Esophagus squamous epithelium (tissue), 5 donors: ENCODE results near the gene ARHGAP44. TPM values are rescaled to one million over a fixed set of nuclear protein-coding genes. Genes with fewer than 3 reads are reported as not detected.

Source experiments
- DNase-seq: peaks from one replicate; lab custom pipeline; 2025; lab: John Stamatoyannopoulos, UW
- H3K27ac ChIP-seq, 4 donors: fragments of 200-600 bp; sonication (generic); one replicate each; pipeline ENCODE4 v1.5.1; 2016 to 2019; ENCODE audit warnings: mild to moderate bottlenecking in 1 of 4
- H3K27me3 ChIP-seq, 4 donors: fragments of 200-600 bp; sonication (generic); 1 replicate in 3 of 4; 2 replicates in 1 of 4; pipeline versions ENCODE4 v1.5.1 to v1.6.0; 2017 to 2021; ENCODE audit warnings: antibody characterized with exemption in 1 of 4
- H3K36me3 ChIP-seq, 3 donors: fragments of 200-600 bp; sonication (generic); one replicate each; pipeline ENCODE4 v1.5.1; 2016 to 2019
- H3K4me1 ChIP-seq, 3 donors: fragments of 200-600 bp; sonication (generic); one replicate each; pipeline ENCODE4 v1.5.1; 2017 to 2019
- H3K4me3 ChIP-seq, 4 donors: fragments of 200-600 bp; sonication (generic); 1 replicate in 3 of 4; 2 replicates in 1 of 4; pipeline ENCODE4 v1.5.1; 2016 to 2019; ENCODE audit warnings: mild to moderate bottlenecking in 2 of 4, moderate library complexity in 1 of 4
- H3K9me3 ChIP-seq, 3 donors: fragments of 200-600 bp; sonication (generic); one replicate each; pipeline ENCODE4 v1.5.1; 2016 to 2019
- CTCF ChIP-seq, 6 experiments: fragments of 450-650 bp in 4 of 6; fragments of 200-600 bp in 2 of 6; sonication (generic) in 2 of 6; IDR thresholded peaks; one replicate each; pipeline ENCODE4 v1.5.1; 2016 to 2019; ENCODE audit warnings: antibody characterized with exemption in 6 of 6, mild to moderate bottlenecking in 4 of 6, moderate library complexity in 4 of 6
- POLR2A ChIP-seq, 4 donors: fragments of 450-650 bp; IDR thresholded peaks; one replicate each; pipeline ENCODE4 v1.6.1; 2017; ENCODE audit warnings: antibody characterized with exemption in 4 of 4, mild to moderate bottlenecking in 4 of 4, moderate library complexity in 3 of 4
- WGBS, 2 donors: methylation state at CpG; one replicate each; pipeline ENCODE4 v1.1.5; 2018; 5-methylcytosine and 5-hydroxymethylcytosine counted together
- intact Hi-C: fragments of 100-400 bp; cut with DNase I; formaldehyde crosslinking; loops from one replicate; pipeline ENCODE4 v1.15.0; 2022
- total RNA-seq, 4 donors: library from RNA; depleted of rRNA; stranded (reverse); fragments of >200 nt; gene quantifications; one replicate each; pipeline ENCODE4 v1.1.0, GENCODE V29; 2016
- donor health status: DM: yes; HTN: yes; CAD: no.

Gene ARHGAP44
- total RNA-seq, 4 donors from 2014 or later = 0.61 to 1.9 (median 0.89) TPM

DNA sequence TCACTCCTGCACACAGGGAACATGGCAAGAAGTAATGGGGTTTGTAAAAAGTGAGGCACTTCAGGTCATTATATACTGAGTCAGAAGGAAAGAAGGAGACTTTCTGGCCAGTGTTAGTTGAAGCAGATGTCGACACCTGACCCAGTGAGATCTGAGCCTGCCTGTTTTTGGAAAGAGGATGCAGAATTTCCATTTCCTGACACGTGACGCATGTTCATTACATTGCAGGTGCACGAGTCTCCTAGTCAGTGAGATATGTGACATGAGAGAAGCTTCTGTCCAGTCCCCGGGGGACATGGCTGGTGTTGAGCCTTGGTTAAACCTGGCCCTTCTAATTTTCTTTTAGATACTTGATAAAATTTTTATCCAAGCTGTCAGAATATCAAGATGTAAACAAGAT lies 166.2 kb downstream of the ARHGAP44 start:
- no peaks in the 10 kb centered on the region for H3K27me3 ChIP-seq
- no peak overlapping the region for H3K27ac ChIP-seq
- H3K4me3 ChIP-seq = no peak overlapping the region
- TF ChIP-seq CTCF (IDR thresholded peaks at IDR 0.05) (no peak), POLR2A (IDR thresholded peaks at IDR 0.05) (no peak)
- intact Hi-C loops = no loop called here
- no peak for DNase-seq
- 70 to 89% methylated on average over 5 of the region's 5 CpGs for WGBS, 2 donors
- peaks cover 0 to 19% (median 0%) of the 10 kb centered on the region in 3 donors for H3K36me3 ChIP-seq
- peaks cover 0 to 7% (median 0%) of the 10 kb centered on the region in 3 donors for H3K9me3 ChIP-seq
- no peaks in the 10 kb centered on the region for H3K4me1 ChIP-seq

DNA sequence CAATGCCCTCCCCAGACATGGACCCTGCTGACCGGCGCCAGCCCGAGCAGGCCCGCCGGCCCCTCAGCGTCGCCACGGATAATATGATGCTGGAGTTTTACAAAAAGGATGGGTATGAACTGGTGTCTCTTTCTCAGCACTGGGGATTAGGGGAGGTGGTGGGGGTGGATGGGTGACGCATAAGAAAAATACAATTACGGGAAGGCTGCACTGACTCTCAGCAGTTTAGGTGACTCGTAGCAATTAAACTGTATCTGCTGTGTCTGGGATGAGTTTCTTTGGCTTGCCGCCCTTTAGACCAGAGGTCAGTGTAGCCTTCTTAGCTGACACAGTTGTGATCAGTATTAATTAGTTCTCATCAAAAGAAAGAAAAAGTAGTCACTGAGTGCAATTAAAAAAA lies 169.5 kb downstream of the ARHGAP44 start:
- WGBS, 2 donors = 90 to 95% methylated on average over 9 to 12 of the region's 12 CpGs
- TF ChIP-seq CTCF (IDR thresholded peaks at IDR 0.05) (no peak), POLR2A (IDR thresholded peaks at IDR 0.05) (no peak)
- intact Hi-C loops = no loop called here
- peaks cover 0 to 7% (median 0%) of the 10 kb centered on the region in 3 donors for H3K9me3 ChIP-seq
- H3K27ac ChIP-seq = no peak overlapping the region
- no peak overlapping the region for H3K4me3 ChIP-seq
- H3K27me3 ChIP-seq = no peaks in the 10 kb centered on the region
- no peak for DNase-seq
- H3K36me3 ChIP-seq = peaks cover 0 to 19% (median 0%) of the 10 kb centered on the region in 3 donors
- H3K4me1 ChIP-seq = no peaks in the 10 kb centered on the region

GRCh38 chr17:12959441-12959840 lies 170.1 kb downstream of the ARHGAP44 start:
- H3K9me3 ChIP-seq = peaks cover 0 to 7% (median 0%) of the 10 kb centered on the region in 3 donors
- H3K4me3 ChIP-seq = no peak overlapping the region
- no peak overlapping the region for H3K27ac ChIP-seq
- TF ChIP-seq POLR2A (IDR thresholded peaks at IDR 0.05) (no peak), CTCF (IDR thresholded peaks at IDR 0.05) (no peak)
- WGBS, 2 donors = 76 to 85% methylated on average over 8 of the region's 8 CpGs
- peaks cover 0 to 19% (median 0%) of the 10 kb centered on the region in 3 donors for H3K36me3 ChIP-seq
- no peaks in the 10 kb centered on the region for H3K27me3 ChIP-seq
- no peaks in the 10 kb centered on the region for H3K4me1 ChIP-seq
- intact Hi-C loops = no loop called here
- no peak for DNase-seq

- TF ChIP-seq CTCF (IDR thresholded peaks at IDR 0.05) = no peak
- TF ChIP-seq POLR2A (IDR thresholded peaks at IDR 0.05) = no peak
- 83 to 90% methylated on average over 4 of the region's 4 CpGs for WGBS, 2 donors
- intact Hi-C loops = no loop called here
These were observed 172.4 kb downstream of the ARHGAP44 start for GRCh38 chr17:12961655-12962054.

DNA sequence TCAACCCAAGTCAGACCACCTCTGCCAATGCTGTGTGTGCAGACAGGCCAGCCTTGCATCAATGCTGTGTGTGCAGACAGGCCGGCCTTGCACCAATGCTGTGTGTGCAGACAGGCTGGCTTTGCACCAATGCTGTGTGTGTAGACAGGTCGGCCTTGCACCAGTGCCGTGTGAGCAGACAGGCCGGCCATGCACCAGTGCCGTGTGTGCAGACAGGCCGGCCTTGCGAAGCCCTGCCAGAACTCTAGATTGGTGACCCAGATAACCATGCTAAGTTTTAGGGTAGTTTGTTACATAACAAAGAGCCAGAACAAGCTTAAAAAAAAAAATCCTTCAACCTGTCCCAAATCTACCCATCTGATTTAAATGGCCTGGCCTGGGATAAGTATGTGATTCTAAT lies 174.2 kb downstream of the ARHGAP44 start:
- intact Hi-C loops = no loop called here
- H3K9me3 ChIP-seq = no peaks in the 10 kb centered on the region
- H3K4me1 ChIP-seq = no peaks in the 10 kb centered on the region
- WGBS, 2 donors = 100% methylated on average over 1 of the region's 7 CpGs; no CpG with 5 or more reads in 1 of the 2 donors
- H3K27me3 ChIP-seq = no peaks in the 10 kb centered on the region
- no peaks in the 10 kb centered on the region for H3K36me3 ChIP-seq
- no peak for DNase-seq
- H3K4me3 ChIP-seq = no peak overlapping the region
- H3K27ac ChIP-seq = no peak overlapping the region
- TF ChIP-seq CTCF (IDR thresholded peaks at IDR 0.05) (no peak), POLR2A (IDR thresholded peaks at IDR 0.05) (no peak)

More at GRCh38 chr17:12961655-12962054, 172.4 kb downstream of the ARHGAP44 start:
- no peak overlapping the region for H3K27ac ChIP-seq
- peaks cover 0 to 7% (median 0%) of the 10 kb centered on the region in 3 donors for H3K9me3 ChIP-seq
- DNase-seq = no peak
- no peaks in the 10 kb centered on the region for H3K4me1 ChIP-seq
- H3K4me3 ChIP-seq = no peak overlapping the region
- peaks cover 0 to 10% (median 0%) of the 10 kb centered on the region in 3 donors for H3K36me3 ChIP-seq
- H3K27me3 ChIP-seq = no peaks in the 10 kb centered on the region
